Head of caudate nucleus (tissue), 42 donors: ENCODE data around the gene LDHB.
"Not testable (repeated sequence)": the region's sequence is repeated elsewhere in the genome, so short reads cannot be mapped to it uniquely, and the experiment has no call there.

ENCODE experiments used
- DNase-seq, 42 donors: peaks; one replicate each; pipeline versions ENCODE4 v3.0.0 to v3.0.0-alpha.2; 2020 to 2021; ENCODE audit warnings: mixed read lengths in 7 of 42
- intact Hi-C: fragments of 100-400 bp; cut with DNase I; formaldehyde crosslinking; loops from one replicate; pipeline ENCODE4 v1.15.0; 2022

LDHB gene

DNA sequence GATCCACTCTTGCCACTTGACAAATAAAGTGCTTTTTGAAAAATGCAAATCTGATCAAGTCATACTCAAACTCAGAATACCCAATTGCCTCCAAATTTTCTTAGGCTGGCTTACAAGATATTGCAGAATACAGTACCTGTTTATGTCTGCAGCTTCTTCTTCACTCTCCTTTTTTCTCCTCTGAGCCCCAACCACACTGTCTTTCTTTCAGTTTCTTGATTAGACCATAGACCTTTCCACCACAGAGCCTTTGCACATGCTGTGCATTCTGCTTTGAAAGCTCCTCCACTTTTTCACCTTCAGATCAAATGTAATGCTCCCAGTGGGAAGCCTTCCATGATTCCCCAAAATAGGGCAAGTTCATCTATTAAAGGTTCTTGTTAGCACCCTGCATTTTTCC lies 39.1 kb downstream of the LDHB start:
- no peak for DNase-seq
- intact Hi-C loops, result no loop called here

DNA sequence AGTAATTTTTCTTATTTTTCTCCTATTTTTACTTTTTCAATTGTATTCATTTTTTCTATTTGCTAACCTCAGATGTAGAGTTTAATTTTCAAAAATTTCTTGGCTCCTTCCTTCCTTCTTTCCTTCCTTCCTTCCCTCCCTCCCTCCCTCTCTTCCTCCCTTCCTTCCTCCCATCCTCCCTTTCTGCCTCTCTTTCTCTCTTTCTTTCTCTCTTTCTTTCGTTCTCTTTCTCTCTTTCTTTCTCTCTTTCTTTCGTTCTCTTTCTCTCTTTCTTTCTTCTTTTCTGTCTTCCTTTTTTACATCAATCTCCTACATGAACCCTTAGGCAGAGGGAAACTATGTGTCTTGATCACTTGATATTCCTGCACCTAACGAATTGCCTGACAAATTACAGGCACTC lies 40.6 kb downstream of the LDHB start:
- no peak for DNase-seq
- intact Hi-C loops, result no loop called here

DNA sequence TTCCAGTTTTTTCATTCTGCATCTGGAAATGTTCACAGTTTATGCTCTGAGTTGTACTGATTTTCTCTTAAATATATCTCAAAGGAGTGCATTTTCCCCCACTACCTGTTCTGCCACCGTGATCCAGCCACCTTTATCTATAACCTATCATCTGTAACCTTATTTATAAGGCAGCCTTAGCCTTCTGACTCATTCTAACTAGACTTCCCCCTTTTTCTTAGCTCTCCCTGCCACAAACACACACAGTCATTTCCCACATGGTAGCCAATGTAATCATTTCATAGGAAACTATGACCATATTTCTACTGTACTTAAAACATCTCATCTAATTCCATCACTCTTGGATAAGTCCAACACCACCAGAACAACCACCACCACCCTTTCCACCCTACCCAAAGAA lies 42.2 kb downstream of the LDHB start:
- intact Hi-C loops, result no loop called here
- no peak for DNase-seq

GRCh38 chr12:21614506-21614905 lies 43.1 kb downstream of the LDHB start:
- no peak for DNase-seq

GRCh38 chr12:21613931-21614330 lies 43.7 kb downstream of the LDHB start:
- intact Hi-C loops, result no loop called here

More at GRCh38 chr12:21614506-21614905, 43.1 kb downstream of the LDHB start:
- intact Hi-C loops, result no loop called here

GRCh38 chr12:21608196-21608595 lies 49.4 kb downstream of the LDHB start:
- no peak for DNase-seq
- intact Hi-C loops, result loop anchor here (2.0 kb wide), 1 partner anchor 73 kb away; no protein-coding TSS in a partner anchor

More at GRCh38 chr12:21613931-21614330, 43.7 kb downstream of the LDHB start:
- DNase-seq, result no peak

DNA sequence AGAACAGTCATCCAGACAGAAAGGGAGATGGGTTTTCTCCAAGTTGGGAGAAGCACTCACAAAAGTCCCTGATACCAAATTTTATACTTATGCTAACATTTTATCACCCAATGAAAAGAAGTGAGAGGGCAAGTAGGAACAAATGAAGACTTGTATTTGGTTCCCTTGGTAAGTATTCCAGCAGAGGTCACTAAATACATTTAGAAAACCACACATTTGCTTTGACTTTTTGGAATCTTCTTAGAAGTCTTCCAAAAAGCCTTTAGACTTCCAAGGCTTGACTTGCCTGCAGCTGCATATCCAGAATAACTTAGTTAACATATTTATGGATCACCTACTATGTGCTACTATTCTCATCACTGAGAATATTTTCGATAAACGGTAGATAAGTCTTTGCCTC lies 49.9 kb downstream of the LDHB start:
- intact Hi-C loops, result loop anchor here (2.0 kb wide), 1 partner anchor 73 kb away; no protein-coding TSS in a partner anchor
- DNase-seq, result no peak

- intact Hi-C loops, result no loop called here
- no peak for DNase-seq
Measured at GRCh38 chr12:21606175-21606574, 51.5 kb downstream of the LDHB start.

DNA sequence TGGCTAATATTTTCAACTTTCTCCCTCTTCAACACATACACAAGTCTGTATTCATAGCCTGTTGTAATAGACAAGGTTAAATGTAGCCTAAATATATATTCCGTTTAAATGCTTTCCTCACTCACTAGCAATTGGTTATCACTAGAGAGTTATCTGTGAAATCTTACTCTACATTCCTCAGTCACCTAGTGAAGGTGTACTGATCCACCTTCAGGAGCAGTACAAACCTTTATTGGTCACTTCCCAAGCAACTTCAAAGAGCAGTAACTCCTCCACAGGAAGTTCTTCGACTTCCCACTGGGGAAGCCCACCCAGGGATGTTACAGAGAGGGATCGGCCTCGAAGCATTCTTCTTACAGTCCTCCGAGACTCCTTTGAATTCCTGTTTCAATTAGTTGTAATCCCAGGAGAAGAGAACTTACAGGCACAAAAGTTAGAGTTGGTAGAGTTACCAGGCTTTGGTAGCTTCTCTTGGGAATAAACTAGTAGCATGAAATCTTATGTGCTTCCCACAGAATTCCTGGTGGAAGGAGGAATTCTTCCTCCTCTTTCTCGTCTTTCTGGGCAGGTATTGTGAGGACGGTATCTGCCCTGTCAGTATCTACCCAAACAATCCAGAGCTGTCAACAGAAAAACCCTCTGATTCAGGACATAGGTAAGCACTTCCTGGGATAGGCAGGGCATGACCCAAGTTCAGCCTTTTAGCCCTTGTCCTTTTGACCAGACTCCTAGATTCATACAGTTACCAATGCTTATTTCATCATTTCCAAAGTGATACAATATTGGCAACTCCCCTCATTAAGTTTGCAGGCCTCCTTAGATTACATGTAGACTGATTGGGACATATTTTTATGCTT lies 53.2 kb downstream of the LDHB start, which contains the start of gene GYS2:
TSS of gene GYS2 (minus strand) at position 603 of the 857 bp plus-strand sequence. CDS start at position 348, 255 bp downstream.
- intact Hi-C loops, result no loop called here
- DNase-seq, result no peak

DNA sequence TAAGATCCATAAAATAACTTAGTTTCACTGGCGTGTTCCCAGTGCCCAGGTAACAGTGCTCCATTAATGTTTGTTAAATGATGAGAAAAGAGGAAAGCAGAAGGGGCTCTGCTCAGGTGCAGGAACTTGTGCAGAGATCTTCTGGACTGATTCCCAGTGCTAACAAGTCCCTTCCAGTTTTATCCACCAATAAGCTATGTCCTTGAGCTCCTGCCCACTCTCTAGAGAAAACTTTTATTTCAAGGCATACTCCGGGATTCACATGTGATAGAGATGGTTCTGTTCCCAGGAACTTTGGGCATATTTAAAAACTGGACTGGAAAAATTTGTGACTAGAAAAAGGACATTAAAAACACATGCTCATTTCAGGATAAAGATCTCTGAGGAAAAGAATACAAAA lies 54.9 kb downstream of the LDHB start:
- intact Hi-C loops, result no loop called here
- DNase-seq, result no peak

DNA sequence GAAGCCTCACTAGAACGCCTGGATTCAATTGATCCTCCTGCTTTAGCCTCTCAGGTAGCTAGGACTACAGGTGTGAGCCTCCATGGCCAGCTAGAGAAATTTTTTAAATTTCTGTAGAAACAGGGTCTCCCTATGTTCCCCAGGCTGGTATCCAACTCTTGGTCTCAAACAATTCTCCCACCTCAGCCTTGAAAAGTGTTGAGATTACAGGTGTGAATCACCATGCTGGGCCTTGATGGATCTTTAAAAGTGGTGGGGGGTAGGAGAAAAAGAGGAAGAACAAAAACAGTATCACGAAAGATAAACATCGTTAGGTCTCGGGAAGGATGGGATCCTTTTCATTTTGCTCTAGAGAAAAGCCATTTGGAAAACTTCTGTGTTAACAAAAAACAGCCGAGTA lies 57.4 kb downstream of the LDHB start:
- DNase-seq, result no peak
- intact Hi-C loops, result no loop called here

DNA sequence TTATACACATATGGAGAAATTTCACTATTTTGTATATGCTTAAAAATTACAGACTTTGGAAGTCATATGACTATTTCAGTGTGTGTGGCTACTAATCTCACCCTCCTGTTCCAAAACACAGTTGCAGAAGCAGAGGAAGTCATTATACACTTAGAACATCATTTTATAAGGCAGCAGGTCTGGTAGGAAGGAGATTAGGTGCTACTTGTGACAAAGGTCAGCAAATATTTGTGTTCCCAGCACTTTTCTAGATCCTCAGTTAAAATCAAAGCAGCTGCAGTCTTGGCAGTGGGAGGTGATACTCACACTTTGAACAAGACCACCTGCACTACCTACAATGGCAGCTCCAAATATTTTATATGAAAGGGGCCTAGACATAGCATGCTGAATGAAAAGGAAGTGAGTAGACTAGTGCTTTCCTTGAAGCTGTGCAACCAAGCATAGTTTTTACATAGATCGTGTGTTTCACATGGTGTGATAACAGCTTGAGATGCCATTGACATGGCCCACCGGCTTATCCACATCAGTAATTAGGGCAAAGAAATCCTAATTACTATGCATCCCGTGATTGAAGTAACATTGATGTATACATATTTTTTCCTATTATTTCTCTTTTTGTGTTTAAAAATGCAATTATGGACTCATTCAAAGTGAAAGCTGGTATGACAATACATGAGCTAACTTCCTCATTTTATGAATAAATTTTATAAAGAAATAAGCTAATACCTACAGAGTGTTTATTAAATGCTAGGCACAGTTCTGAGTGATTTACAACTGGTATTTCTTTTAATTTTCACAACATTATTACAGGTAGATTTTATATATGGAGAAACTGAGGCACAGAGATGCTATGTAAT lies 58.3 kb downstream of the LDHB start:
- no peak for DNase-seq
- intact Hi-C loops, result no loop called here

DNA sequence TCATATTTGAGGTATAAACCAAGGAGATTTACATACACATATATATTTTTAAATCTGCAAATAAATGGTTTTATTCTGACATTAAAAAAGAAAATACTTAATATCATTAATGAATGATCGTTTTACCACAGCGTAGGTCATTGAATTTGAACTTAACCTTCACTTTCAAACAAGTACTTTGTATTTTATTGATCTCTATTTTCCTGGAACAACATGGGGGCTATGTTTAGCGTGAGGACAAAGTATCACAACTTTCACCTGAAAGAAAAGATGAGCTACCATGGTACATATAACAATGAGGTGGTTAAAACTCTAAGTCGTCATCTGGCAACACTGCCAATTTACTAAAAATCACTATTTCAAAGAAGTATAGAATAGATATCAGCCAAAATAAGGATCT lies 59.0 kb downstream of the LDHB start:
- DNase-seq, result no peak
- intact Hi-C loops, result no loop called here

DNA sequence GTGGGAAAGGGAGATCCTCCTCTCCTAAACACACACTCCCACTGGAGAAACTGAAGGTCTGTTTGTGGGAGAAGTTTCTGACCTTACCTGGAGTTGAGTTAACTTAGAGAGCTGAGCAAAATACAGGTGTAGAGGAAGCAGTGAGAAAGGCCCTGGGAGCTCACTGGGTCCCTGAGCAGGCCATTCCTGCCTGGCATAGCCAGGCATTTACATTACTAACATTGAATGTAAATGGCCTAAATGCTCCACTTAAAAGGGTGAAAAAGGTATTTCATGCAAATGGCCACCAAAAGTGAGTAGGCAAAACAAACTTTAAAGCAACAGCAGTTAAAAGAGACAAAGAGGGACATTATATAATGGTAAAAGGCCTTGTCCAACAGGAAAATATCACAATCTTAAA lies 62.3 kb downstream of the LDHB start:
- intact Hi-C loops, DNase-seq: not testable (repeated sequence)

- intact Hi-C loops, result no loop called here
- DNase-seq, result no peak
Measured at GRCh38 chr12:21585485-21585884, 72.2 kb downstream of the LDHB start.
